GM12878 (cell line): ENCODE results near the gene ASMTL. TPM values are rescaled to one million over a fixed set of nuclear protein-coding genes. Genes with fewer than 3 reads are reported as not detected.

Experiments
- BHLHE40 ChIP-seq, 2 experiments: fragments of 450-650 bp in 1 of 2; IDR thresholded peaks; 2 replicates each; pipeline ENCODE4 v1.6.1; 2011 to 2017; ENCODE audit warnings: low read depth in 2 of 2, borderline replicate concordance in 1 of 2, improper control_type of control experiment in 1 of 2, low read length in 1 of 2, mild to moderate bottlenecking in 1 of 2
- CHD4 ChIP-seq: fragments of 200-600 bp; sonication (generic); IDR thresholded peaks from 2 replicates; pipeline ENCODE4 v1.6.1; 2016; ENCODE audit warnings: mild to moderate bottlenecking
- DPF2 ChIP-seq: fragments of 450-650 bp; IDR thresholded peaks from 2 replicates; pipeline ENCODE4 v1.6.1; 2017; ENCODE audit warnings: mild to moderate bottlenecking
- GATAD2B ChIP-seq: fragments of 450-650 bp; conservative IDR thresholded peaks from 2 replicates; pipeline ENCODE4 v1.6.1; 2017; ENCODE audit warnings: low read depth, mild to moderate bottlenecking, moderate library complexity
- IKZF2 ChIP-seq, 2 experiments: fragments of 450-650 bp; IDR thresholded peaks; 2 replicates each; pipeline ENCODE4 v1.6.1; 2017; ENCODE audit warnings: mild to moderate bottlenecking in 2 of 2, moderate library complexity in 2 of 2
- LARP7 ChIP-seq: fragments of 450-650 bp; IDR thresholded peaks from 2 replicates; pipeline ENCODE4 v1.6.1; 2017; ENCODE audit warnings: mild to moderate bottlenecking
- MTA3 ChIP-seq: IDR thresholded peaks from 2 replicates; pipeline ENCODE4 v1.6.1; 2012; ENCODE audit warnings: low read length, inconsistent platforms, borderline replicate concordance
- MXI1 ChIP-seq: fragments of 150-350 bp; IDR thresholded peaks from 2 replicates; pipeline ENCODE4 v1.6.1; 2011; ENCODE audit warnings: low read depth, mild to moderate bottlenecking, inconsistent platforms, low read length, improper control_type of control experiment
- NFIC ChIP-seq: IDR thresholded peaks from 2 replicates; pipeline ENCODE4 v1.6.1; 2012; ENCODE audit warnings: low read depth, mild to moderate bottlenecking, inconsistent platforms, low read length, moderate library complexity
- NFYA ChIP-seq: IDR thresholded peaks from 2 replicates; pipeline ENCODE4 v1.6.1; 2011; ENCODE audit warnings: low read depth, mild to moderate bottlenecking, low read length, improper control_type of control experiment, borderline replicate concordance
- PAX5 ChIP-seq: IDR thresholded peaks from 2 replicates; pipeline ENCODE4 v1.6.1; 2011; ENCODE audit warnings: low read depth, low read length, borderline replicate concordance
- PAX8 ChIP-seq: fragments of 450-650 bp; IDR thresholded peaks from 2 replicates; pipeline ENCODE4 v1.6.1; 2017; ENCODE audit warnings: mild to moderate bottlenecking, moderate library complexity
- RELA ChIP-seq: fragments of 450-650 bp; IDR thresholded peaks from 2 replicates; pipeline ENCODE4 v1.8.0; 2014; ENCODE audit warnings: borderline replicate concordance; ENCODE audit not compliant: partially characterized antibody
- SMARCA5 ChIP-seq: fragments of 450-650 bp; IDR thresholded peaks from 2 replicates; pipeline ENCODE4 v1.6.1; 2017; ENCODE audit warnings: mild to moderate bottlenecking
- SP1 ChIP-seq: IDR thresholded peaks from one replicate; pipeline ENCODE4 v1.6.1; 2011; ENCODE audit warnings: low read depth, low read length
- ZNF207 ChIP-seq: fragments of 450-650 bp; IDR thresholded peaks from 2 replicates; pipeline ENCODE4 v1.6.1; 2014; ENCODE audit warnings: antibody characterized with exemption, mild to moderate bottlenecking, borderline replicate concordance
- ZNF217 ChIP-seq: fragments of 450-650 bp; IDR thresholded peaks from 2 replicates; pipeline ENCODE4 v1.6.1; 2017; ENCODE audit warnings: antibody characterized with exemption, mild to moderate bottlenecking
- ZNF274 ChIP-seq: IDR thresholded peaks from one replicate; pipeline ENCODE4 v1.8.0; 2011; ENCODE audit not compliant: insufficient read length, insufficient read depth
- polyA plus RNA-seq, 11 experiments: library from polyadenylated mRNA; depleted of rRNA in 4 of 11; unstranded in 6 of 11; stranded (reverse) in 5 of 11; fragments of >200 nt; fragmentation: Nextera tagmentation in 4 of 11; fragmentation: Illumina TruSeq in 1 of 11; extraction: Ambion mirVana in 4 of 11; extraction: Trizol in 1 of 11; gene quantifications; 1 replicate in 1 of 11; 2 replicates in 10 of 11; pipeline versions ENCODE4 v1.2.1 to v1.2.3, GENCODE V29; 2011 to 2016; ENCODE audit warnings: inconsistent platforms in 2 of 11, missing spikeins in 2 of 11, low read depth in 1 of 11
- total RNA-seq, 4 experiments: library from RNA; depleted of rRNA in 3 of 4; stranded (reverse); fragments of >200 nt in 3 of 4; fragmentation: Illumina TruSeq in 1 of 4; extraction: Trizol in 1 of 4; gene quantifications; 2 replicates each; pipeline versions ENCODE4 v1.2.1 to v1.2.3, GENCODE V29; 2013 to 2021
- TF ChIP-seq, protein P1 (sequence below): fragments of 450-650 bp; IDR thresholded peaks from 2 replicates; pipeline ENCODE4 v1.6.1; 2017; ENCODE audit warnings: borderline replicate concordance
- TF ChIP-seq, protein P2 (sequence below): fragments of 450-650 bp; formaldehyde crosslinking; IDR thresholded peaks from 2 replicates; pipeline ENCODE4 v1.4.0; 2020; ENCODE audit warnings: mild to moderate bottlenecking, moderate library complexity
- TF ChIP-seq, protein P3 (sequence below): IDR thresholded peaks from 2 replicates; pipeline ENCODE4 v1.6.1; 2012; ENCODE audit warnings: mild to moderate bottlenecking, low read depth, low read length
- TF ChIP-seq, protein P4 (sequence below): IDR thresholded peaks from 2 replicates; pipeline ENCODE4 v1.6.1; 2012; ENCODE audit warnings: low read depth, low read length, improper control_type of control experiment

Gene ASMTL
- total and polyA plus RNA-seq, 10 of the 15 experiments (the other 5 are each of a cell fraction or from before 2014, with no cell fraction given): 1.6 to 51.9 (median 32.1) TPM

- TF ChIP-seq MXI1: peak; percentile 43; the same call in 1 of the 2 replicates
- no peak for TF ChIP-seq ZNF274
- TF ChIP-seq, protein P1, sequence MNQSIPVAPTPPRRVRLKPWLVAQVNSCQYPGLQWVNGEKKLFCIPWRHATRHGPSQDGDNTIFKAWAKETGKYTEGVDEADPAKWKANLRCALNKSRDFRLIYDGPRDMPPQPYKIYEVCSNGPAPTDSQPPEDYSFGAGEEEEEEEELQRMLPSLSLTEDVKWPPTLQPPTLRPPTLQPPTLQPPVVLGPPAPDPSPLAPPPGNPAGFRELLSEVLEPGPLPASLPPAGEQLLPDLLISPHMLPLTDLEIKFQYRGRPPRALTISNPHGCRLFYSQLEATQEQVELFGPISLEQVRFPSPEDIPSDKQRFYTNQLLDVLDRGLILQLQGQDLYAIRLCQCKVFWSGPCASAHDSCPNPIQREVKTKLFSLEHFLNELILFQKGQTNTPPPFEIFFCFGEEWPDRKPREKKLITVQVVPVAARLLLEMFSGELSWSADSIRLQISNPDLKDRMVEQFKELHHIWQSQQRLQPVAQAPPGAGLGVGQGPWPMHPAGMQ: no peak
- TF ChIP-seq, protein P2, sequence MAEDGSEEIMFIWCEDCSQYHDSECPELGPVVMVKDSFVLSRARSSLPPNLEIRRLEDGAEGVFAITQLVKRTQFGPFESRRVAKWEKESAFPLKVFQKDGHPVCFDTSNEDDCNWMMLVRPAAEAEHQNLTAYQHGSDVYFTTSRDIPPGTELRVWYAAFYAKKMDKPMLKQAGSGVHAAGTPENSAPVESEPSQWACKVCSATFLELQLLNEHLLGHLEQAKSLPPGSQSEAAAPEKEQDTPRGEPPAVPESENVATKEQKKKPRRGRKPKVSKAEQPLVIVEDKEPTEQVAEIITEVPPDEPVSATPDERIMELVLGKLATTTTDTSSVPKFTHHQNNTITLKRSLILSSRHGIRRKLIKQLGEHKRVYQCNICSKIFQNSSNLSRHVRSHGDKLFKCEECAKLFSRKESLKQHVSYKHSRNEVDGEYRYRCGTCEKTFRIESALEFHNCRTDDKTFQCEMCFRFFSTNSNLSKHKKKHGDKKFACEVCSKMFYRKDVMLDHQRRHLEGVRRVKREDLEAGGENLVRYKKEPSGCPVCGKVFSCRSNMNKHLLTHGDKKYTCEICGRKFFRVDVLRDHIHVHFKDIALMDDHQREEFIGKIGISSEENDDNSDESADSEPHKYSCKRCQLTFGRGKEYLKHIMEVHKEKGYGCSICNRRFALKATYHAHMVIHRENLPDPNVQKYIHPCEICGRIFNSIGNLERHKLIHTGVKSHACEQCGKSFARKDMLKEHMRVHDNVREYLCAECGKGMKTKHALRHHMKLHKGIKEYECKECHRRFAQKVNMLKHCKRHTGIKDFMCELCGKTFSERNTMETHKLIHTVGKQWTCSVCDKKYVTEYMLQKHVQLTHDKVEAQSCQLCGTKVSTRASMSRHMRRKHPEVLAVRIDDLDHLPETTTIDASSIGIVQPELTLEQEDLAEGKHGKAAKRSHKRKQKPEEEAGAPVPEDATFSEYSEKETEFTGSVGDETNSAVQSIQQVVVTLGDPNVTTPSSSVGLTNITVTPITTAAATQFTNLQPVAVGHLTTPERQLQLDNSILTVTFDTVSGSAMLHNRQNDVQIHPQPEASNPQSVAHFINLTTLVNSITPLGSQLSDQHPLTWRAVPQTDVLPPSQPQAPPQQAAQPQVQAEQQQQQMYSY (CRISPR knock-in tag): no peak
- no peak for TF ChIP-seq RELA
- peak; percentile 22; the same call in 1 of the 2 replicates for TF ChIP-seq ZNF217
- TF ChIP-seq PAX8: no peak
- TF ChIP-seq LARP7: peak; percentile 59; the same call in 1 of the 2 replicates
- peak; percentile 74 for TF ChIP-seq GATAD2B
- TF ChIP-seq SP1: no peak
- TF ChIP-seq, protein P3, sequence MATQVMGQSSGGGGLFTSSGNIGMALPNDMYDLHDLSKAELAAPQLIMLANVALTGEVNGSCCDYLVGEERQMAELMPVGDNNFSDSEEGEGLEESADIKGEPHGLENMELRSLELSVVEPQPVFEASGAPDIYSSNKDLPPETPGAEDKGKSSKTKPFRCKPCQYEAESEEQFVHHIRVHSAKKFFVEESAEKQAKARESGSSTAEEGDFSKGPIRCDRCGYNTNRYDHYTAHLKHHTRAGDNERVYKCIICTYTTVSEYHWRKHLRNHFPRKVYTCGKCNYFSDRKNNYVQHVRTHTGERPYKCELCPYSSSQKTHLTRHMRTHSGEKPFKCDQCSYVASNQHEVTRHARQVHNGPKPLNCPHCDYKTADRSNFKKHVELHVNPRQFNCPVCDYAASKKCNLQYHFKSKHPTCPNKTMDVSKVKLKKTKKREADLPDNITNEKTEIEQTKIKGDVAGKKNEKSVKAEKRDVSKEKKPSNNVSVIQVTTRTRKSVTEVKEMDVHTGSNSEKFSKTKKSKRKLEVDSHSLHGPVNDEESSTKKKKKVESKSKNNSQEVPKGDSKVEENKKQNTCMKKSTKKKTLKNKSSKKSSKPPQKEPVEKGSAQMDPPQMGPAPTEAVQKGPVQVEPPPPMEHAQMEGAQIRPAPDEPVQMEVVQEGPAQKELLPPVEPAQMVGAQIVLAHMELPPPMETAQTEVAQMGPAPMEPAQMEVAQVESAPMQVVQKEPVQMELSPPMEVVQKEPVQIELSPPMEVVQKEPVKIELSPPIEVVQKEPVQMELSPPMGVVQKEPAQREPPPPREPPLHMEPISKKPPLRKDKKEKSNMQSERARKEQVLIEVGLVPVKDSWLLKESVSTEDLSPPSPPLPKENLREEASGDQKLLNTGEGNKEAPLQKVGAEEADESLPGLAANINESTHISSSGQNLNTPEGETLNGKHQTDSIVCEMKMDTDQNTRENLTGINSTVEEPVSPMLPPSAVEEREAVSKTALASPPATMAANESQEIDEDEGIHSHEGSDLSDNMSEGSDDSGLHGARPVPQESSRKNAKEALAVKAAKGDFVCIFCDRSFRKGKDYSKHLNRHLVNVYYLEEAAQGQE: no peak
- no peak for TF ChIP-seq NFYA
- TF ChIP-seq BHLHE40 (IDR thresholded peaks at IDR 0.05; ENCODE audit: borderline replicate concordance in 1 of 2, low read depth in 2 of 2, low read length in 1 of 2): peak; percentile 95 to 97
- 0 out of 2 replicates have a peak, but pooled peaks have one; percentile 36 for TF ChIP-seq ZNF207
- TF ChIP-seq CHD4: no peak
- TF ChIP-seq MTA3: no peak
- TF ChIP-seq, protein P4, sequence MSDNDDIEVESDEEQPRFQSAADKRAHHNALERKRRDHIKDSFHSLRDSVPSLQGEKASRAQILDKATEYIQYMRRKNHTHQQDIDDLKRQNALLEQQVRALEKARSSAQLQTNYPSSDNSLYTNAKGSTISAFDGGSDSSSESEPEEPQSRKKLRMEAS: peak; percentile 46
- TF ChIP-seq SMARCA5: no peak
- peak; percentile 45; the same call in 1 of the 2 replicates for TF ChIP-seq PAX5
- peak; percentile 36; the same call in 1 of the 2 replicates for TF ChIP-seq NFIC
- 0 out of 2 replicates have a peak, but pooled peaks have one; percentile 67 for TF ChIP-seq DPF2
- TF ChIP-seq IKZF2 (IDR thresholded peaks at IDR 0.05): peak; percentile 81 to 86; a peak in 3 of 4 replicates
Measured at GRCh38 chrX:1466971-1467561, 14.4 kb upstream of the ASMTL start (continued).
